Neural progenitor cell (in vitro differentiated cells): ENCODE results near the gene RXFP1. TPM values are rescaled to one million over a fixed set of nuclear protein-coding genes. Genes with fewer than 3 reads are reported as not detected.
"Not testable (repeated sequence)": the region's sequence is repeated elsewhere in the genome, so short reads cannot be mapped to it uniquely, and the experiment has no call there.

Experiments used
- DNase-seq: peaks from one replicate; pipeline ENCODE4 v3.0.0-alpha.2; 2016; ENCODE audit warnings: low spot score
- H2AFZ ChIP-seq: fragments of 200-600 bp; sonication (generic); replicated peaks from 2 replicates; pipeline ENCODE4 v1.6.1; 2016; ENCODE audit warnings: antibody characterized with exemption
- H3F3A ChIP-seq: fragments of 200-600 bp; sonication (generic); 2 replicates; pipeline ENCODE4 v1.6.1; 2016; ENCODE audit warnings: antibody characterized with exemption, low read depth
- H3K27ac ChIP-seq: fragments of 200-600 bp; sonication (generic); 2 replicates; pipeline ENCODE4 v1.5.1; 2016; ENCODE audit warnings: mild to moderate bottlenecking
- H3K27me3 ChIP-seq: fragments of 200-600 bp; sonication (generic); 2 replicates; pipeline ENCODE4 v1.6.1; 2016; ENCODE audit warnings: mild to moderate bottlenecking, moderate library complexity
- H3K36me3 ChIP-seq: fragments of 200-600 bp; sonication (generic); 2 replicates; pipeline ENCODE4 v1.5.1; 2016
- H3K4me1 ChIP-seq: fragments of 200-600 bp; sonication (generic); 2 replicates; pipeline ENCODE4 v1.6.1; 2016; ENCODE audit warnings: mixed run types
- H3K4me2 ChIP-seq: fragments of 200-600 bp; sonication (generic); 2 replicates; pipeline ENCODE4 v1.6.1; 2016
- H3K4me3 ChIP-seq: fragments of 200-600 bp; sonication (generic); 2 replicates; pipeline ENCODE4 v1.5.1; 2016
- H3K79me2 ChIP-seq: fragments of 200-600 bp; sonication (generic); 2 replicates; pipeline ENCODE4 v1.6.1; 2016; ENCODE audit warnings: low read depth
- H3K9ac ChIP-seq: fragments of 200-600 bp; sonication (generic); 2 replicates; pipeline ENCODE4 v1.6.1; 2016
- H3K9me3 ChIP-seq: fragments of 200-600 bp; sonication (generic); 2 replicates; pipeline ENCODE4 v1.5.1; 2016; ENCODE audit warnings: low read depth
- H4K20me1 ChIP-seq: fragments of 200-600 bp; sonication (generic); 2 replicates; pipeline ENCODE4 v1.6.1; 2016; ENCODE audit warnings: low read depth
- H3K27ac Mint-ChIP-seq: 3 replicates; pipeline ENCODE4 v1.8.0; 2021; ENCODE audit warnings: mixed read lengths
- H3K27me3 Mint-ChIP-seq: 2 replicates; pipeline ENCODE4 v1.8.0; 2022; ENCODE audit warnings: low read depth, mild to moderate bottlenecking, inconsistent platforms, moderate library complexity, mixed read lengths; ENCODE audit not compliant: insufficient read depth
- H3K36me3 Mint-ChIP-seq: 3 replicates; pipeline ENCODE4 v1.8.0; 2021; ENCODE audit warnings: mixed read lengths
- H3K4me1 Mint-ChIP-seq: 3 replicates; pipeline ENCODE4 v1.8.0; 2021; ENCODE audit warnings: mixed read lengths
- H3K4me3 Mint-ChIP-seq: 3 replicates; pipeline ENCODE4 v1.8.0; 2021; ENCODE audit warnings: mild to moderate bottlenecking, moderate library complexity, mixed read lengths
- H3K9me3 Mint-ChIP-seq: 3 replicates; pipeline ENCODE4 v1.8.0; 2020; ENCODE audit warnings: mixed read lengths
- CTCF ChIP-seq: fragments of 200-600 bp; sonication (generic); IDR thresholded peaks from 2 replicates; pipeline ENCODE4 v1.5.1; 2017; ENCODE audit warnings: antibody characterized with exemption, mild to moderate bottlenecking
- EZH2 ChIP-seq: fragments of 200-600 bp; sonication (generic); IDR thresholded peaks from 2 replicates; pipeline ENCODE4 v1.6.1; 2017; ENCODE audit warnings: antibody characterized with exemption, mild to moderate bottlenecking, moderate library complexity
- EZH2phosphoT487 ChIP-seq: fragments of 200-600 bp; sonication (generic); IDR thresholded peaks from 2 replicates; pipeline ENCODE4 v1.6.1; 2017; ENCODE audit warnings: antibody characterized with exemption
- total RNA-seq: library from RNA; depleted of rRNA; stranded (reverse); fragments of >200 nt; gene quantifications from 2 replicates; pipeline ENCODE4 v1.2.3, GENCODE V29; 2015; ENCODE audit warnings: low replicate concordance

The RXFP1 gene
- total RNA-seq, 1 donor from 2014 or later: not detected

- H2AFZ ChIP-seq: no peak overlapping the region
- Mint-ChIP-seq H3K27me3 (peaks cover 1% of the 10 kb centered on the region), H3K36me3 (no peaks in the 10 kb centered on the region), H3K9me3 (no peaks in the 10 kb centered on the region), H3K4me1 (no peaks in the 10 kb centered on the region), H3K27ac (no peak overlapping the region), H3K4me3 (no peak overlapping the region)
- no peaks in the 10 kb centered on the region for H3K79me2 ChIP-seq
- no peaks in the 10 kb centered on the region for H3K36me3 ChIP-seq
- no peaks in the 10 kb centered on the region for H3K9me3 ChIP-seq
- no peak overlapping the region for H3K4me2 ChIP-seq
- no peak for DNase-seq
- H3K4me1 ChIP-seq: peaks cover 6% of the 10 kb centered on the region
- no peak overlapping the region for H3K4me3 ChIP-seq
- no peaks in the 10 kb centered on the region for H4K20me1 ChIP-seq
- H3K9ac ChIP-seq: no peak overlapping the region
- H3F3A ChIP-seq: no peaks in the 10 kb centered on the region
- H3K27me3 ChIP-seq: no peaks in the 10 kb centered on the region
- no peak overlapping the region for H3K27ac ChIP-seq
- no peak for TF ChIP-seq EZH2phosphoT487
- TF ChIP-seq CTCF: no peak
- TF ChIP-seq EZH2: no peak
Observed at GRCh38 chr4:158649111-158649680, 127.5 kb downstream of the RXFP1 start.

GRCh38 chr4:158652920-158653319, 131.2 kb downstream of the RXFP1 start:
- H2AFZ ChIP-seq: peak overlapping the region; percentile 93
- H3K36me3 ChIP-seq: no peaks in the 10 kb centered on the region
- H3K9me3 ChIP-seq: no peaks in the 10 kb centered on the region
- Mint-ChIP-seq H3K36me3 (no peaks in the 10 kb centered on the region), H3K27me3 (no peaks in the 10 kb centered on the region), H3K27ac (no peak overlapping the region), H3K4me1 (peaks cover 2% of the 10 kb centered on the region), H3K4me3 (no peak overlapping the region), H3K9me3 (peaks cover 2% of the 10 kb centered on the region)
- H4K20me1 ChIP-seq: no peaks in the 10 kb centered on the region
- H3K4me3 ChIP-seq: no peak overlapping the region
- no peaks in the 10 kb centered on the region for H3K27me3 ChIP-seq
- H3K4me1 ChIP-seq: peaks cover 17% of the 10 kb centered on the region
- H3K79me2 ChIP-seq: no peaks in the 10 kb centered on the region
- no peak overlapping the region for H3K27ac ChIP-seq
- H3F3A ChIP-seq: no peaks in the 10 kb centered on the region
- H3K4me2 ChIP-seq: no peak overlapping the region
- TF ChIP-seq CTCF (no peak), EZH2 (no peak), EZH2phosphoT487 (no peak)
- no peak for DNase-seq
- no peak overlapping the region for H3K9ac ChIP-seq

- peaks cover 17% of the 10 kb centered on the region for H3K4me1 ChIP-seq
- Mint-ChIP-seq H3K36me3 (no peaks in the 10 kb centered on the region), H3K27me3 (peaks cover 8% of the 10 kb centered on the region), H3K27ac (peak overlapping the region; percentile 35), H3K4me3 (no peak overlapping the region), H3K9me3 (peaks cover 2% of the 10 kb centered on the region), H3K4me1 (peaks cover 2% of the 10 kb centered on the region)
- no peaks in the 10 kb centered on the region for H3K27me3 ChIP-seq
- H3K36me3 ChIP-seq: no peaks in the 10 kb centered on the region
- no peaks in the 10 kb centered on the region for H3F3A ChIP-seq
- H3K79me2 ChIP-seq: no peaks in the 10 kb centered on the region
- H4K20me1 ChIP-seq: no peaks in the 10 kb centered on the region
- no peaks in the 10 kb centered on the region for H3K9me3 ChIP-seq
- H3K4me2 ChIP-seq: peak overlapping the region; percentile 30
- TF ChIP-seq EZH2phosphoT487: no peak
- no peak for TF ChIP-seq EZH2
- H2AFZ ChIP-seq: peak overlapping the region; percentile 84
- no peak overlapping the region for H3K9ac ChIP-seq
- peak; percentile 64 for DNase-seq
- H3K4me3 ChIP-seq: no peak overlapping the region
- no peak overlapping the region for H3K27ac ChIP-seq
Observed at GRCh38 chr4:158656439-158656838, 134.8 kb downstream of the RXFP1 start.

DNA sequence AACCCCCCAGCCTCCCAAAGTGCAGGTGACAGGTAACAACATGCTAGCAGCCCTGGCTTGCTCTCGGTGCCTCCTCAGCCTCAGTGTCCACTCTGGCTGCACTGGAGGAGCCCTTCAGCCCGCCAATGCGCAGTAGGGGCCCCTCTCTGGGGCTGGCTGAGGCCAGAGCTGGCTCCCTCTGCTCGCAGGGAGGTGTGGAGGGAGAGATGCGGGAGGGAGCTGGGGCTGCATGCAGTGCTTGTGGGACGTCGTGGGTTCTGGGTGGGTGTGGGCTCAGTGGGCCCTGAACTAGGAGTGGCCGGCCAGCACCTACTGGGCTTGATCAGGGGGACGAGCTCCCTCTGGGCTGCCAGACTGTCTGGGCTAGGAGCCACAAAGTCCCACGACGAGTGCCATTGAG, 135.6 kb downstream of the RXFP1 start:
- no peak overlapping the region for H3K4me3 Mint-ChIP-seq
- no peak overlapping the region for H3K4me2 ChIP-seq
- DNase-seq: no peak
- H3K36me3 Mint-ChIP-seq: no peaks in the 10 kb centered on the region
- peaks cover 2% of the 10 kb centered on the region for H3K4me1 Mint-ChIP-seq
- peaks cover 2% of the 10 kb centered on the region for H3K9me3 Mint-ChIP-seq
- H3K79me2 ChIP-seq: no peaks in the 10 kb centered on the region
- no peaks in the 10 kb centered on the region for H3F3A ChIP-seq
- H3K27me3 ChIP-seq: no peaks in the 10 kb centered on the region
- no peak overlapping the region for H3K27ac ChIP-seq
- no peak overlapping the region for H3K4me3 ChIP-seq
- TF ChIP-seq CTCF: no peak
- TF ChIP-seq EZH2phosphoT487: no peak
- no peak for TF ChIP-seq EZH2
- no peak overlapping the region for H3K27ac Mint-ChIP-seq
- H3K27me3 Mint-ChIP-seq: peaks cover 8% of the 10 kb centered on the region
- peaks cover 17% of the 10 kb centered on the region for H3K4me1 ChIP-seq
- H2AFZ ChIP-seq: no peak overlapping the region
- no peaks in the 10 kb centered on the region for H4K20me1 ChIP-seq
- H3K36me3 ChIP-seq: no peaks in the 10 kb centered on the region
- no peaks in the 10 kb centered on the region for H3K9me3 ChIP-seq
- H3K9ac ChIP-seq: no peak overlapping the region

DNA sequence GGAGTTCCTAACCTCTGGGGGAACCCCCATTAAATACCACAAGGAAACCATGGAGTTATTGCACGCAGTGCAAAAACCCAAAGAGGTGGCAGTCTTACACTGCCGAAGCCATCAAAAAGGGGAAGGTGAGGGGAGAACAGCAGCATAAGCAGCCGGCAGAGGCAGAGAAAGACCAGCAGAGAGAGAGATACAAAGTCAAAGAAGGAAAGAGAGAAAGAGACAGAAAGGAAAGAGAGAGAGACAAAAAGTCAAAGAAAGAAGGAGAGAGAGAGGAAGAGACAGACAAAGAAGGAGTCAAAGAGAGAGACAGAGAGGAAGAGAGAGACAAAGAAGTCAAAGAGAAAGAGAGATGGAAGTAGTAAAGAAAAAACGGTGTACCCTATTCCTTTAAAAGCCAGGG, 141.6 kb downstream of the RXFP1 start:
- H3K4me2 ChIP-seq, H3K9me3 Mint-ChIP-seq, H3K27me3 Mint-ChIP-seq, H3K9ac ChIP-seq, H3K4me3 ChIP-seq, H3K4me1 Mint-ChIP-seq, H3K9me3 ChIP-seq, H4K20me1 ChIP-seq, H3F3A ChIP-seq, DNase-seq, H3K27me3 ChIP-seq, H2AFZ ChIP-seq, H3K27ac Mint-ChIP-seq, H3K27ac ChIP-seq, H3K4me1 ChIP-seq, H3K4me3 Mint-ChIP-seq, H3K36me3 ChIP-seq: not testable (repeated sequence)
- H3K36me3 Mint-ChIP-seq: peaks cover 14% of the 10 kb centered on the region
- peaks cover 21% of the 10 kb centered on the region for H3K79me2 ChIP-seq
